K562 (cell line): Measurements from ENCODE around the gene TEX38. TPM values are rescaled to one million over a fixed set of nuclear protein-coding genes. Genes with fewer than 3 reads are reported as not detected.

Source experiments
- polyA plus RNA-seq, 8 experiments: library from polyadenylated mRNA; depleted of rRNA in 4 of 8; stranded (reverse) in 5 of 8; unstranded in 3 of 8; fragments of >200 nt; fragmentation: Nextera tagmentation in 2 of 8; fragmentation: Illumina TruSeq in 1 of 8; extraction: Ambion mirVana in 2 of 8; extraction: Trizol in 1 of 8; gene quantifications; 2 replicates each; pipeline versions ENCODE4 v1.2.1 to v1.2.3, GENCODE V29; 2011 to 2014; ENCODE audit warnings: inconsistent platforms in 1 of 8, missing spikeins in 1 of 8
- total RNA-seq, 7 experiments: library from RNA; depleted of rRNA in 6 of 7; stranded (reverse); fragments of >200 nt in 6 of 7; fragmentation: Illumina TruSeq in 2 of 7; extraction: Trizol in 2 of 7; gene quantifications; 2 replicates each; pipeline versions ENCODE4 v1.2.1 to v1.2.3, GENCODE V29; 2011 to 2021; ENCODE audit warnings: low replicate concordance in 1 of 7

TEX38 gene
- total and polyA plus RNA-seq, 9 of the 15 experiments (the other 6 are each of a cell fraction or from before 2014, with no cell fraction given): not detected

Other genes with a start within 250 kb of the TEX38 start
- gene DMBX1, start 182.0 kb upstream of the TEX38 start, total RNA-seq (2014; rRNA removed): 0.86 and 1.2 TPM in 2 replicates
- 0.55 and 0.64 TPM in 2 replicates for gene DMBX1, start 182.0 kb upstream of the TEX38 start, total RNA-seq (2014; rRNA removed; fragmentation: Illumina TruSeq; extraction: Trizol)
- 0.79 and 1.0 TPM in 2 replicates for gene DMBX1, start 182.0 kb upstream of the TEX38 start, total RNA-seq (2015; rRNA removed; fragmentation: Illumina TruSeq; extraction: Trizol)
- 2.5 and 3.8 TPM in 2 replicates for gene DMBX1, start 182.0 kb upstream of the TEX38 start, total RNA-seq (2021)
- 4.3 and 10.7 TPM in 2 replicates for gene DMBX1, start 182.0 kb upstream of the TEX38 start, polyA plus RNA-seq (2011; rRNA removed)
- gene DMBX1, start 182.0 kb upstream of the TEX38 start, polyA plus RNA-seq (2014; fragmentation: Illumina TruSeq; extraction: Trizol): 1.6 and 2.4 TPM in 2 replicates
- gene DMBX1, start 182.0 kb upstream of the TEX38 start, polyA plus RNA-seq (2014; fragmentation: Nextera tagmentation; extraction: Ambion mirVana): under 1 TPM; 0.25 to 0.37 TPM
- 2.3 and 3.4 TPM in 2 replicates for gene DMBX1, start 182.0 kb upstream of the TEX38 start, polyA plus RNA-seq (2014; rRNA removed)
- not detected in 2 replicates for gene KNCN, start 120.2 kb upstream of the TEX38 start, total RNA-seq (2014; rRNA removed)
- gene KNCN, start 120.2 kb upstream of the TEX38 start, total RNA-seq (2014; rRNA removed; fragmentation: Illumina TruSeq; extraction: Trizol): not detected in 2 replicates
- not detected in 2 replicates for gene KNCN, start 120.2 kb upstream of the TEX38 start, total RNA-seq (2015; rRNA removed; fragmentation: Illumina TruSeq; extraction: Trizol)
- not detected in 2 replicates for gene KNCN, start 120.2 kb upstream of the TEX38 start, total RNA-seq (2021)
- not detected in 2 replicates for gene KNCN, start 120.2 kb upstream of the TEX38 start, polyA plus RNA-seq (2011; rRNA removed)
- not detected in 2 replicates for gene KNCN, start 120.2 kb upstream of the TEX38 start, polyA plus RNA-seq (2014; fragmentation: Illumina TruSeq; extraction: Trizol)
- not detected for gene KNCN, start 120.2 kb upstream of the TEX38 start, polyA plus RNA-seq (2014; fragmentation: Nextera tagmentation; extraction: Ambion mirVana)
- not detected in 2 replicates for gene KNCN, start 120.2 kb upstream of the TEX38 start, polyA plus RNA-seq (2014; rRNA removed)
- gene MKNK1, start 67.6 kb upstream of the TEX38 start, total RNA-seq (2014; rRNA removed): 27.7 and 33.3 TPM in 2 replicates
- 43.7 and 49.4 TPM in 2 replicates for gene MKNK1, start 67.6 kb upstream of the TEX38 start, total RNA-seq (2014; rRNA removed; fragmentation: Illumina TruSeq; extraction: Trizol)
- gene MKNK1, start 67.6 kb upstream of the TEX38 start, total RNA-seq (2015; rRNA removed; fragmentation: Illumina TruSeq; extraction: Trizol): 33.7 and 42.9 TPM in 2 replicates
- 36.5 and 41.7 TPM in 2 replicates for gene MKNK1, start 67.6 kb upstream of the TEX38 start, total RNA-seq (2021)
- 45.0 and 45.8 TPM in 2 replicates for gene MKNK1, start 67.6 kb upstream of the TEX38 start, polyA plus RNA-seq (2011; rRNA removed)
- 40.4 and 42.1 TPM in 2 replicates for gene MKNK1, start 67.6 kb upstream of the TEX38 start, polyA plus RNA-seq (2014; fragmentation: Illumina TruSeq; extraction: Trizol)
- gene MKNK1, start 67.6 kb upstream of the TEX38 start, polyA plus RNA-seq (2014; fragmentation: Nextera tagmentation; extraction: Ambion mirVana): 10 to 100 TPM; 44.7 to 46.0 TPM
- 50.8 and 51.3 TPM in 2 replicates for gene MKNK1, start 67.6 kb upstream of the TEX38 start, polyA plus RNA-seq (2014; rRNA removed)
- 3.6 and 3.7 TPM in 2 replicates for gene MOB3C, start 55.0 kb upstream of the TEX38 start, total RNA-seq (2014; rRNA removed)
- 3.5 and 3.9 TPM in 2 replicates for gene MOB3C, start 55.0 kb upstream of the TEX38 start, total RNA-seq (2014; rRNA removed; fragmentation: Illumina TruSeq; extraction: Trizol)
- 3.5 and 3.6 TPM in 2 replicates for gene MOB3C, start 55.0 kb upstream of the TEX38 start, total RNA-seq (2015; rRNA removed; fragmentation: Illumina TruSeq; extraction: Trizol)
- 5.1 and 5.2 TPM in 2 replicates for gene MOB3C, start 55.0 kb upstream of the TEX38 start, total RNA-seq (2021)
- gene MOB3C, start 55.0 kb upstream of the TEX38 start, polyA plus RNA-seq (2011; rRNA removed): 6.2 and 7.5 TPM in 2 replicates
- 4.4 and 4.9 TPM in 2 replicates for gene MOB3C, start 55.0 kb upstream of the TEX38 start, polyA plus RNA-seq (2014; fragmentation: Illumina TruSeq; extraction: Trizol)
- 1 to 10 TPM; 1.0 to 1.1 TPM for gene MOB3C, start 55.0 kb upstream of the TEX38 start, polyA plus RNA-seq (2014; fragmentation: Nextera tagmentation; extraction: Ambion mirVana)
- 3.4 and 4.1 TPM in 2 replicates for gene MOB3C, start 55.0 kb upstream of the TEX38 start, polyA plus RNA-seq (2014; rRNA removed)
- gene ATPAF1, start 3.5 kb upstream of the TEX38 start, total RNA-seq (2014; rRNA removed): 23.4 and 26.5 TPM in 2 replicates
- gene ATPAF1, start 3.5 kb upstream of the TEX38 start, total RNA-seq (2014; rRNA removed; fragmentation: Illumina TruSeq; extraction: Trizol): 27.4 and 33.7 TPM in 2 replicates
- gene ATPAF1, start 3.5 kb upstream of the TEX38 start, total RNA-seq (2015; rRNA removed; fragmentation: Illumina TruSeq; extraction: Trizol): 27.0 and 28.4 TPM in 2 replicates
- gene ATPAF1, start 3.5 kb upstream of the TEX38 start, total RNA-seq (2021): 24.2 and 27.3 TPM in 2 replicates
- gene ATPAF1, start 3.5 kb upstream of the TEX38 start, polyA plus RNA-seq (2011; rRNA removed): 50.1 and 56.2 TPM in 2 replicates
- 37.9 and 44.9 TPM in 2 replicates for gene ATPAF1, start 3.5 kb upstream of the TEX38 start, polyA plus RNA-seq (2014; fragmentation: Illumina TruSeq; extraction: Trizol)
- 1 to 10 TPM; 6.3 to 9.2 TPM for gene ATPAF1, start 3.5 kb upstream of the TEX38 start, polyA plus RNA-seq (2014; fragmentation: Nextera tagmentation; extraction: Ambion mirVana)
- 35.6 and 36.8 TPM in 2 replicates for gene ATPAF1, start 3.5 kb upstream of the TEX38 start, polyA plus RNA-seq (2014; rRNA removed)
- gene EFCAB14, start 47.3 kb downstream of the TEX38 start, total RNA-seq (2014; rRNA removed): 27.6 and 30.3 TPM in 2 replicates
- 39.7 and 42.8 TPM in 2 replicates for gene EFCAB14, start 47.3 kb downstream of the TEX38 start, total RNA-seq (2014; rRNA removed; fragmentation: Illumina TruSeq; extraction: Trizol)
- 44.4 and 48.1 TPM in 2 replicates for gene EFCAB14, start 47.3 kb downstream of the TEX38 start, total RNA-seq (2015; rRNA removed; fragmentation: Illumina TruSeq; extraction: Trizol)
- 36.4 and 37.3 TPM in 2 replicates for gene EFCAB14, start 47.3 kb downstream of the TEX38 start, total RNA-seq (2021)
- gene EFCAB14, start 47.3 kb downstream of the TEX38 start, polyA plus RNA-seq (2011; rRNA removed): 39.9 and 40.2 TPM in 2 replicates
- gene EFCAB14, start 47.3 kb downstream of the TEX38 start, polyA plus RNA-seq (2014; fragmentation: Illumina TruSeq; extraction: Trizol): 39.5 and 49.0 TPM in 2 replicates
- gene EFCAB14, start 47.3 kb downstream of the TEX38 start, polyA plus RNA-seq (2014; fragmentation: Nextera tagmentation; extraction: Ambion mirVana): 1 to 10 TPM; 7.3 to 9.4 TPM
- 24.9 and 28.0 TPM in 2 replicates for gene EFCAB14, start 47.3 kb downstream of the TEX38 start, polyA plus RNA-seq (2014; rRNA removed)
- gene CYP4B1, start 127.2 kb downstream of the TEX38 start, total RNA-seq (2014; rRNA removed): not detected in 2 replicates
- not detected in 2 replicates for gene CYP4B1, start 127.2 kb downstream of the TEX38 start, total RNA-seq (2014; rRNA removed; fragmentation: Illumina TruSeq; extraction: Trizol)
- not detected in 2 replicates for gene CYP4B1, start 127.2 kb downstream of the TEX38 start, total RNA-seq (2015; rRNA removed; fragmentation: Illumina TruSeq; extraction: Trizol)
- gene CYP4B1, start 127.2 kb downstream of the TEX38 start, total RNA-seq (2021): 0.56 and 0.69 TPM in 2 replicates
- not detected in 2 replicates for gene CYP4B1, start 127.2 kb downstream of the TEX38 start, polyA plus RNA-seq (2011; rRNA removed)
- not detected in 2 replicates for gene CYP4B1, start 127.2 kb downstream of the TEX38 start, polyA plus RNA-seq (2014; fragmentation: Illumina TruSeq; extraction: Trizol)
- gene CYP4B1, start 127.2 kb downstream of the TEX38 start, polyA plus RNA-seq (2014; fragmentation: Nextera tagmentation; extraction: Ambion mirVana): not detected
- gene CYP4B1, start 127.2 kb downstream of the TEX38 start, polyA plus RNA-seq (2014; rRNA removed): not detected in 2 replicates